Mucosa of descending colon (tissue), 3 donors: ENCODE data around the gene THOC6. TPM values are rescaled to one million over a fixed set of nuclear protein-coding genes. Genes with fewer than 3 reads are reported as not detected.
A peak's percentile ranks its signal among the peaks of the same experiment; 100 is the strongest.

ENCODE experiments used
- ATAC-seq: fragments of 200-7000 bp; cut with Tn5 transposase; one replicate; pipeline ENCODE4 v1.9.1; 2020; ENCODE audit warnings: mild to moderate bottlenecking, moderate library complexity
- DNase-seq, 3 donors: peaks; one replicate each; pipeline ENCODE4 v3.0.0-alpha.2; 2020
- H3K36me3 ChIP-seq: fragments of 200-600 bp; one replicate; pipeline ENCODE4 v1.8.0; 2021; ENCODE audit warnings: low read depth, mild to moderate bottlenecking
- H3K4me1 ChIP-seq: fragments of 200-600 bp; one replicate; pipeline ENCODE4 v1.8.0; 2021; ENCODE audit warnings: low read depth, mild to moderate bottlenecking
- H3K4me3 ChIP-seq: fragments of 200-600 bp; one replicate; pipeline ENCODE4 v1.8.0; 2021; ENCODE audit warnings: mild to moderate bottlenecking
- H3K9me3 ChIP-seq: fragments of 200-600 bp; one replicate; pipeline ENCODE4 v1.8.0; 2021; ENCODE audit warnings: mild to moderate bottlenecking
- intact Hi-C, 2 donors: fragments of 100-400 bp; cut with DNase I in 1 of 2; cut with micrococcal nuclease in 1 of 2; formaldehyde crosslinking; loops; one replicate each; pipeline versions ENCODE4 v1.11.0 to v1.11.1; 2022; cut with DNase I, micrococcal nuclease
- total RNA-seq, 3 donors: library from RNA; stranded (reverse); fragmentation: NEBNext Ultra II Directional in 2 of 3; extraction: Animal tissue kit (Norgen Biotek cat#: 25700) in 2 of 3; gene quantifications; one replicate each; pipeline versions ENCODE4 v1.2.1 to v1.2.4, GENCODE V29; 2021 to 2023
- TF ChIP-seq, protein P1 (sequence below): fragments of 200-600 bp; IDR thresholded peaks from one replicate; pipeline ENCODE4 v1.8.0; 2022; ENCODE audit warnings: antibody characterized with exemption, mild to moderate bottlenecking
- donor health status: DM: no; HTN: no; CAD: no; lungs with moderate emphysema.
- donor health status: DM: no; HTN: no; CAD: no.
- donor health status: DM: no; HTN: yes; CAD: no.

Gene THOC6
- total RNA-seq, 3 donors from 2014 or later: 23.7 to 26.0 (median 25.7) TPM

DNA sequence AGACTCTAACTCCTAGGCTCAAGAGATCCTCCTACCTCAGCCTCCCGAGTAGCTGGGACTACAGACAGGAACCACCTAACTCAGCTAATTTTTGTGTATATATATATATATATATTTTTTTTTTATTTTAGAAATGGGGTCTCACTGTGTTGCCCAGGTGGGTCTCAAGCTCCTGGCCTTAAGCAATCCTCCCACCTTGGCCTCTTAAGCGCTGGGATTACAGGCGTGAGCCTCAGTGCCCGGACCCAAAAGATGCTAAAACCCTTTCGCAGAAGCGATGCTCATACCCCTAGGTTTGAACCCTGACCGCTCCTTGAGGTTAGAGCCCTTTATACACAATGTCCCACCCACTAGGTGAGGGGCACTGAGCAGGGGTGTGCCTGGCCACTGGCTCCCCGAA, 13.3 kb upstream of the THOC6 start:
- TF ChIP-seq, protein P1, sequence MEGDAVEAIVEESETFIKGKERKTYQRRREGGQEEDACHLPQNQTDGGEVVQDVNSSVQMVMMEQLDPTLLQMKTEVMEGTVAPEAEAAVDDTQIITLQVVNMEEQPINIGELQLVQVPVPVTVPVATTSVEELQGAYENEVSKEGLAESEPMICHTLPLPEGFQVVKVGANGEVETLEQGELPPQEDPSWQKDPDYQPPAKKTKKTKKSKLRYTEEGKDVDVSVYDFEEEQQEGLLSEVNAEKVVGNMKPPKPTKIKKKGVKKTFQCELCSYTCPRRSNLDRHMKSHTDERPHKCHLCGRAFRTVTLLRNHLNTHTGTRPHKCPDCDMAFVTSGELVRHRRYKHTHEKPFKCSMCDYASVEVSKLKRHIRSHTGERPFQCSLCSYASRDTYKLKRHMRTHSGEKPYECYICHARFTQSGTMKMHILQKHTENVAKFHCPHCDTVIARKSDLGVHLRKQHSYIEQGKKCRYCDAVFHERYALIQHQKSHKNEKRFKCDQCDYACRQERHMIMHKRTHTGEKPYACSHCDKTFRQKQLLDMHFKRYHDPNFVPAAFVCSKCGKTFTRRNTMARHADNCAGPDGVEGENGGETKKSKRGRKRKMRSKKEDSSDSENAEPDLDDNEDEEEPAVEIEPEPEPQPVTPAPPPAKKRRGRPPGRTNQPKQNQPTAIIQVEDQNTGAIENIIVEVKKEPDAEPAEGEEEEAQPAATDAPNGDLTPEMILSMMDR: no peak
- H3K4me3 ChIP-seq: no peak overlapping the region
- peaks cover 29% of the 10 kb centered on the region for H3K4me1 ChIP-seq
- DNase-seq: no peak
- intact Hi-C loops: no loop called here
- no peaks in the 10 kb centered on the region for H3K9me3 ChIP-seq
- ATAC-seq: no peak
- no peaks in the 10 kb centered on the region for H3K36me3 ChIP-seq

DNA sequence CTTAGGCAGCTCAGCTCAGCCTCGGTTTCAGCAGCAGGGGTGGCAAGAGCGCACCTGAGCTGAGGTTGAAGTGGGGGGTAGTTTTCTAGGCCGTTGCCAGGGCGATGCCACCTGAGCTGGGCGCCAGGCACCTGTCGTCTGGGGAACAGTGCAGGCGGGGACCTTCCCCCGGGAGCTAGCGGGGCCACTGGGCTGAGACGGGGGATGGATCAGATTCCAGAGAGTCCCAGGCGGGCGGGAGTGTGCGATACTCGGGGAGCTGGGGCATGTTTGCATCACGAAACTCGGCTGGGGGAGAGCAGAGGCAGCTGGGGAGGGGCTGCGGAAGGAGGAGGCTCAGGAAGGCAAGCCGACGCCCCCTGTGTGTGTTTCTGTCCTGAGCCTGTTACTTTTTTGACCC, 11.6 kb upstream of the THOC6 start:
- Histone ChIP-seq H3K9me3 (no peaks in the 10 kb centered on the region), H3K36me3 (no peaks in the 10 kb centered on the region), H3K4me3 (no peak overlapping the region), H3K4me1 (peaks cover 11% of the 10 kb centered on the region)
- TF ChIP-seq, protein P1: no peak
- ATAC-seq: no peak
- intact Hi-C loops: no loop called here
- no peak for DNase-seq

DNA sequence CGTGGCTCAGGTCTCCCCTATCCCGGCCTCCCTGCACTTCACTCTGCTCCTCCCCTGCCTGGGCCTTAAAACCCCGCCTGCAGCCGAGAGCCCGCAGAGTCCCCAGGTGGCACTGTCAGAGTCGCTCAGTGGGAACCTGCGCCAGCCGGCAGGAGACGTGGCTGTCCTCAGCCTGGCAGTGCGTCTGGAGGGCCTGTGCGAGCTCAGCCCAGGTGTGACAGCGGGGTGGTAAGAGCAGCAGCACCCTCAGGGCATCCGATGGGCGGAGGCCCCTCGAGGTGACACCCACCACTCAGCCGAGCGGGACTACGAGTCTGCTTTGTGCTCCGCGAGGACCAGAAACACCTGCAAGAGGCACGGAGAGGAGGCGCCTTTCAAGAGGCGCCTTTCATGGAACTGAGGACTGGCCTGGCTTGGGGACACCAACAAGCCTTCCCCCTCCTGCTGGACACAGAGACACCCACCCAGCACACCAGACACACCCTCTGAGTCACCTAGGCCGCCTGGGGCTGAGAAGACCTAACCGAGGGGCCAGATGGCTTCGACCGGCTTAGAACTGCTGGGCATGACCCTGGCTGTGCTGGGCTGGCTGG, 10.9 kb upstream of the THOC6 start, which contains the start of gene CLDN9:
Gene CLDN9 (plus strand): TSS at position 96 of the 593 bp plus-strand sequence. CDS start 440 bp downstream, at position 536.
- TF ChIP-seq, protein P1: no peak
- peak; percentile 63 to 76 (median 73) for DNase-seq
- Histone ChIP-seq H3K36me3 (no peaks in the 10 kb centered on the region), H3K4me3 (no peak within 1 kb of the TSS), H3K9me3 (no peaks in the 10 kb centered on the region), H3K4me1 (peaks cover 5% of the 10 kb centered on the region)
- ATAC-seq: peak; percentile 81
- intact Hi-C loops: no loop called here

GRCh38 chr16:3013491-3013951, 10.3 kb upstream of the THOC6 start:
- H3K9me3 ChIP-seq: no peaks in the 10 kb centered on the region
- peaks cover 3% of the 10 kb centered on the region for H3K4me1 ChIP-seq
- DNase-seq (no peak), ATAC-seq (no peak)
- TF ChIP-seq, protein P1: no peak
- no peak overlapping the region for H3K4me3 ChIP-seq
- intact Hi-C loops: no loop called here
- no peaks in the 10 kb centered on the region for H3K36me3 ChIP-seq

DNA sequence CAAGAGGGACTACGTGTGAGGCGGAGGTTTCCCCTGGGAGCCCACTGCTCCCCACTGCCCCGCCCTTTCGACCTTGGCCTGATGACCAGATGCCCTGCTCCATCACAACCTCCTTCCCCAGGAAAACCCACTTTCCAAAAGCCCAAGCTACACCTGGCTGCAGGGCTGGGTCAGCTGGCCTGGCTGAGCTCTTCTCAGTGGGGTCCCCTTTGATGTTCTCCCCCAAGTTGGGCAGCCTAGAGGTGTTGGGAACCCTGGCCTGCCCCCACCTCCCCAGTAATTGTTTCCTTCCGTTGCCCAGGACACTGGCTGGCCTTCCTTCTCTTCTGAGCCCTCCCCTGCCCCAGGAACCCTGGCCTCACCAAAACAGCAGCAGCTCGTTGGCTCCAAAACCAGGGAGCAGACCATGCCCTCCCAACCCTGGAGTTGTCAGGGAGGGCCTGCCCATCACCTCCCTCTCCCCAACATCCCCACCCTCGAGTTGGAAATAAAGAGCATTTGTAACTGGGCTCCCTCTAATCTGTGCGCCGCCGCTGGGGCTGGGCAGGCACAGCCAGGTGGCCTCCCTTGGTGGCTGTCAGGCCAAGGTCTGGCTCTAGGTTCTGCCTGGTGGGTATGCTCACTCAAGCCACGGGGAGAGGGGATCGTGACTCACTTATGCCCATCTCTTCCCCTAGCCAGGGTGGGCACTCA, 9.7 kb upstream of the THOC6 start:
- no peak overlapping the region for H3K4me3 ChIP-seq
- peaks cover 5% of the 10 kb centered on the region for H3K4me1 ChIP-seq
- TF ChIP-seq, protein P1: no peak
- intact Hi-C loops: no loop called here
- ATAC-seq: no peak
- no peak for DNase-seq
- no peaks in the 10 kb centered on the region for H3K9me3 ChIP-seq
- no peaks in the 10 kb centered on the region for H3K36me3 ChIP-seq
